NCI-H2107 treated with DMSO at 0.1 percent for 48 hours (cell line): Measurements from ENCODE around the gene MAPK4.
"Not testable (repeated sequence)": the region's sequence is repeated elsewhere in the genome, so short reads cannot be mapped to it uniquely, and the experiment has no call there.

Source experiments
- DNase-seq: peaks from one replicate; lab custom pipeline; 2025; ENCODE audit not compliant: unreplicated experiment; lab: John Stamatoyannopoulos, UW

MAPK4 gene

DNA sequence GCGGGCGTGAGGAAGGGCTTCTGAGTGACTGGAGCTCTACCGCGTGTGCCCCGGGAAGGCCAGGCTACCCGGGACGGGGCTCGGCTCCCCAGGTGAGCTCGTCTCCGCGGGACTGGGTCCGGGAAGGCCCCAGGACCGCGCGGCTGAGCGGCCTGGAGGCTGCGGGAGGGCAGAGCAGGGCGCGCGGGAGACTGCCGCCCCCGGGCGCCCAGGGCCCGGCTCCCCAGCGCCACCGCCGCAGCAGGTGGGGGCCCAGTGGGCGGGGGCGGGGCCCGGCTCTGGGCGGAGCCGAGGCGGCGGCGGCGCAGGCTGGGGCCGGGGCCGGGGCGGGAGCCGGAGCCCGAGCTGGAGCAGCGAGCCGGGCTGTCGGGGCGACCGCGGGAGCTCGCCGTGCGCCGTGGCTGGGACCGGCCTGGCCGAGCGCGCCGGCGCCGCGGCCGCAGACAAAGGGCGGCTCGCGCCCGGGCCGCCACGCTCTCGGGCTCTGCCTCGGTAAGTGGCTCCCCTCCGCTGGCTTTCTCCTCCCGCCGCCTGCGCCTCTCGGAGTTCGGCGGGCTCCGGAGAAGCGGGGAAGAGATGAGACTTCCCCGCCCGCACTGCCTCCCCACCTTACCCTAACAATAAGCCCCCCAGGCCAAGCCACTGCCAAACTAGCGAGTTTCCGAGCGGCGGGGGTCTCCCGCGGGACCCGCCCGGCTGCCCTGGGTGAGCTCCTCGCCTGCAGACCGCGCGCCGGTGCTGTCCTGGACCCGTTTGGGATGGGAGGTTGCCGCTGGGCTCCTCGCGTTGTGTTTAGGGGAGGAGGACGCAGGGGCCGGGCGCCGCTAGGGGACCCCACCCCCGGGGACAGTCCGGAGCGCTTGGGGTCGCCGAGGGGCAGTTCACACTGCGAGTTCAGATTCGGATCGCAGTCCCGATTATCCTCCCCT, at the start of gene MAPK4:
Gene MAPK4 (plus strand): TSS at position 336 of the 929 bp plus-strand sequence. CDS start 103,872 bp downstream, outside the sequence.
- DNase-seq = peak; percentile 25

DNA sequence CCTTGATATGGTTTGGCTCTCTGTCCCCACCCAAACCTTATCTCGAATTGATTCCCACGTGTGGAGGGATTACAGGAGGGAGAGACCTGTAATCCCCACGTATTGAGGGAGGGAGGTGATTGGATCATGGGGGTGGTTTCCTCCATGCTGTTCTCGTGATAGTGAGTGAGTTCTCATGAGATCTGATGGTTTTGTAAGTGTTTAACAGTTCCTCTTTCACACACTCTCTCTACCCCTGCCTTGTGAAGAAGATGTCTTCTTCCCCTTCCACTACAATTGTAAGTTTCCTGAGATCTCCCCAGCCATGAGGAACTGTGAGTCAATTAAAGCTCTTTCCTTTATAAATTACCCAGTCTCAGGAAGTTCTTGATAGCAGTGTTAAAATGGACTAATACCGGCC, 42.6 kb upstream of the MAPK4 start:
- DNase-seq = not testable (repeated sequence)

DNA sequence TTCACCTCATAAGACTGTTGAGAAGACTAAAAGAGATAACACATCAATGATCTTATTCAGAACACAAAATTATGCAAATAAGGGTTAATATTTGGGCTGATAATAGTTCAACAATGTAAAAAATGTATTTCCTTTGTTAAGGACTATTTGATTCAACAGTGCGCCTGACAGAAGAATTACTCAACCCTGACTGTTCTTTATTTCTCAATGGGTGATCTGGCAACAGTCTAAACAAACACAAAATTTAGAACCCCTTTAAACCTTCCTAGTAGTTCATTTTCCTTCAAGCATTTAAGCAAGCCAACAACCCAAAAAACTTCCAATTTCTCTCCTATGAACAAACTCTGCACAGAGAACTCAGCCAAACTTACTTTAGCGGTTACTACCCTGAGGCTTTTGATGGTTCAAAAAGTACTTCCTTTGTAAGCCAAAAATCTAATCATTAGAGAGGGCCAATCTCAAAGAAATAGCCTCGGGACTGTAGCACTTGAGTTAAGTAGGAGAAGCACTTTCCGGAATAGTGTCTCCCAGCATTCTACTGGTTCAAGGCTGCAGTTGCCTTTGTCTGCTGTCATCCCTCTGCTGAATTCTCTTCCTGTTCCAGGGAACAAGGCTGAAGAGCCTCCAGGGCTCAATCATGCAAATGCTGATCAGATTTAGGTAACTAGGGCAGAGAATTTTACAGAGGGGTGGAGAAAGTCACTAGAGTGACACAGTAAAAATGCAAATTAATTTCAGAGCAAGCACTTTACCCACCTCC, 40.9 kb upstream of the MAPK4 start:
- no peak for DNase-seq

DNA sequence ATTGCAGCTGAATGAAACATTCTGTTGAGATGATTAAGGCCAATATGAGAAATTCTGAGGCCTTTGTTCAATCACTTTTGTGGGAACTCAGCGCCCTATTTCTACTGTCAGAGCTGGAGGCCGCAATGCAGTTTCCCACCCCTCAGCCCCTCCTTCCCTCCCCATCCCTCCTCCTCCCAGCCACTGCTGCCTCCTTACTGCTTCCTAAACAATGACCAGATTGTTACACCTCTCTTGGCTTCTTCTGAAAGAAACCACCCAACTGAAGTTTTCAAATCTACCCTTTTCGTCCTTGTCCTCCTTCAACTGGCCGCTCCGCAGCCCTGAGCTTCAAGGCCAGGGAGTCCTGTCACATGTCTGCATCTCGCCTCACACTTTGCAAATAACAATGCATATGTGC, 36.7 kb upstream of the MAPK4 start:
- DNase-seq = no peak

DNA sequence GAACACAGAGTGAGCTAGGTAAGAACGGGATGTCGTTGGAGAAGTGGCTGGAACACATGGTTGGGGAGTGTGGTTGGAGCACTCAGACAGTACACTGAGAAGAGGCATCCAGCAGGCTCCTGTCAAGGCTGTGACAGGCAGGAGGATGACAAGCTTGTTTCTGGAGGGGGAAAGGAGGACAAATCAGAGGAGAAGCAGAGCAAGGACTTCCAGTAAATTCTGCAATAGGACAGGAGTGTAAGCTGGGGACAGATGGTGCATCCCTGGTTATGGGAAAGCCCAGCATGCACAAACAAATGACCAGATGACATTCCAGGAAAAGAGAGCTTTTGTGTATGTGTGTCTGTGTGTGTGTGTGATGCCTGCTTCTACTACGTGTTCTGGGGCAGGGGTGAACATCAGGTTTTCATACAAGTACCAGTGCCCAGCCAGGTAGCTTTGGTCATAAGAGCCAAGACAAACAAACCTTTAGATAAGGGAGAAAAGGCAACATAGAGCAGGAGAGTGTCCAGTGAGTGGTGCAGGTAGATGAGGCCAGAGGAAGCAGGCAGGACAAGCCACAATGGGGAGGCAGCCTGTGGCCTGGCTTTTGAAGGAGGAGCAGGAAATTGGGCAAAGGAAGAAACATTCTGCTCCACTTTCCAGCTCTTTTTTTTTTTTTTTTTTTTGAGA, 32.1 kb upstream of the MAPK4 start:
- DNase-seq = no peak

DNA sequence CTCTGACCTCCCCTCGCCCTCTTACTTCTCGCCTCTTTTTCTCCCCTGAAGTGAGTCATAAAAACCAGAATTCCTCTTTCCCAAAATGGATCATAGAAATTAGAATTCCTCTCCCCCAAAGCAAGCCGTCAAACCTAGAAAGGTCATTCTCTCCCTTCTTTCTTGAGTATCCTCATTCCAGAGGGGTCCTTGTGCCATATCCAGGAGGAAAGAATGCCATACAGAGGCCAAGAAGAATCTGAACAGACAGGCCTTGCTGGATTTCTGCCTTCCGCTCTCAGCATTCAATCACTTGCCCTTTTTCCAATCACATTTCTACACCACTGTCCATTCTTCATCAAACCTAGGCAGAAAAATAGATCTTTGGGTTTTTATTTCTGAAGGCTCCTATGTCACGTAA, 31.1 kb upstream of the MAPK4 start:
- DNase-seq = no peak

DNA sequence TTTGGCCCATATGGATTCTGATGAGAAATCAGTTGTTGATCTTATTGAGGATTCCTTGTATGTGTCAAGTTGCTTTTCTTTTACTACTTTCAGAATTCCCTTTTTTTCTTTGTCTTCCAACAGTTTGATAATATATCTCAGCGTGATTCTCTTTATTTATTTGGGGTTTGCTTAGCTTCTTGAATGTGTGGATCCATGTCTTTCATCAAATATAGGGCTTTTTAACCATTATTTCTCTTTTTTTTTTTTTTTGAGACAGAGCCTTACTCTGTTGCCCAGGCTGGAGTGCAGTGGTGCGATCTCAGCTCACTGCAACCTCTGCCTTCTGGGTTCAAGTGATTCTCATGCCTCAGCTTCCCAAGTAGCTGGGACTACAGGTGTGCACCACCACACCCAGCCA, 26.1 kb upstream of the MAPK4 start:
- not testable (repeated sequence) for DNase-seq

DNA sequence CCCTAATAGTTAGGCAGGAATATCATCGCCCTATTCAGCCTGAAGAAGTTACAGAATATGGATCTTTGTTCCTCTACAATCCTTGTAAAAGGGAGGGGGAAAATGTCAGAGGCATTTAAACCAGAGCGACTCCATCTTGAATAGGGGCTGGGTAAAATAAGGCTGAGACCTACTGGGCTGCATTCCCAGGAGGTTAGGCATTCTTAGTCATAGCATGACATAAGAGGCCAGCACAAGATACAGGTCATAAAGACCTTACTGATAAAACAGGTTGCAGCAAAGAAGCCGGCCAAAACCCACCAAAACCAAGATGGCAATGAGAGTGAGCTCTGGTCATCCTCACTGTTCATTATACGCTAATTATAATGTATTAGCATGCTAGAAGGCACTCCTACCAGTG, 15.4 kb upstream of the MAPK4 start:
- not testable (repeated sequence) for DNase-seq

DNA sequence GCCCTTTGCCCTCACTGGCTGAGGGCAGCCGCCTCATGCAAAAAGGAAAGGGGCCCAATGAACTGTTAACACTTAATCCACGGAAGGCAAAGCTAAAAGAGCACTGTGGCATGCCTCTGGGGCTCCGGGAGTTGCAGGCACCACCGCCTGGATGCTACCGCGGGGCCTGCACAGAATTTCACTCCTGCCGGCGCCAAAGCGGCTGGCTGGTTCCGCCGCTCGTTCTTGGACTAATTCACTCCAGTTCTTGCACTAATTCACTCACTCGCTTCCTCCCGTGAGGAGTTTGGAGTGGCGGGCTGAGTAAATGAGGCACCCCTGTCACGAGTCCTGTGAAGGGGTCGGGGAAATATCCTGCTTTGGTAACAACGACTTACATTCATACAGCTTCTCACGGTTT, 14.0 kb upstream of the MAPK4 start:
- no peak for DNase-seq

DNA sequence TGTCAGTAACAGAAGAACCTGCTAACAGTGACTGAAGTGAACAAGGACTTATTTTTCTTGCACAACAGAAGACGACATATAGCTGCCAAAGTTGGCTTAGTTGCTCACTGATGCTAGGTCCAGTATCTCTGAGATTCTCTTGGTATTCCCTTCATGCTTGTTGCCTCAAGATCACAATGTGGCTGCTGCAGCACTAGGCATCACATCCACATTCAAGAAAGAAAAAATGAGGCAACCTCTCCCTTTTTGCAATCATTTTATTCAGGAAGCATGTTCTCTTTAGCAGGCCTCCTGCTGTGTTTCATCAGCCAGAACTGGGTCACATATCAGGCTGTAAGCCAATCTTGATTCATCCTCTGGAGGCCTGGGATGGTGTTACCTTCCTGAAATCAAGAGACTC, 11.7 kb upstream of the MAPK4 start:
- no peak for DNase-seq

DNA sequence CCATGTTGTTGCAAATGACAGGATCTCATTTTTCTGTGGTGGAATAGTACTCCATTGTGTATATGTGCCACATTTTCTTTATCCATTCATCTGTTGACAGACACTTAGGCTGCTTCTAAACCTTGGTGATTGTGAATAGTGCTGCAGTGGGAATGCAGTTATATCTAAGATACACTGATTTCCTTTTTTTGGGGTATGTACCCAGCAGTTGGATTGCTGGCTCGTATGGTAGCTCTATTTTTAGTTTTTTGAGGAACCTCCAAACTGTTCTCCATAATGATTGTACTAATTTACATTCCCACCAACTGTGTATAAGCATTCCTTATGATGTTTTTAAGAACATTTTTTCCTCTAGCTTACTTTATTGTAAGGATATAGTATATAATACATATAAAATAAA, 8.2 kb upstream of the MAPK4 start:
- DNase-seq = not testable (repeated sequence)

DNA sequence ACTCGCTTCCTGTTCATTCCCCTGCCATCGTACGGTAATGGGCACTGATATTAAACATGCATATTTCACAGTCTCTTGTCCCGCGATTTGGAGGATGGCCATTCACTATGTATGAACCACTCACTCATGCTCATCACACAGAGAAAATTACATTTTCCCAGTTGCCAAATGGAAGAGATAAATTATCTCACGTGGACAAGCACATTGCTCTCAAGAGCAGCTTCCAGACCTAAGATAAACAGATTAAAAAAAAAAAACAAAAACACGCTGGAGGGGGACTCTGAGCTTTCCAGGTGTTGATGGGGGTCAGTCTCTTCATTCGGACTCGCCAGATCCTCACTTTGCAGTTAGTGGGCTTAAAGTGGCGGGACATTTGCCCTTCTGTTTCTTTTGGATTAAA, 1.7 kb upstream of the MAPK4 start:
- no peak for DNase-seq

DNA sequence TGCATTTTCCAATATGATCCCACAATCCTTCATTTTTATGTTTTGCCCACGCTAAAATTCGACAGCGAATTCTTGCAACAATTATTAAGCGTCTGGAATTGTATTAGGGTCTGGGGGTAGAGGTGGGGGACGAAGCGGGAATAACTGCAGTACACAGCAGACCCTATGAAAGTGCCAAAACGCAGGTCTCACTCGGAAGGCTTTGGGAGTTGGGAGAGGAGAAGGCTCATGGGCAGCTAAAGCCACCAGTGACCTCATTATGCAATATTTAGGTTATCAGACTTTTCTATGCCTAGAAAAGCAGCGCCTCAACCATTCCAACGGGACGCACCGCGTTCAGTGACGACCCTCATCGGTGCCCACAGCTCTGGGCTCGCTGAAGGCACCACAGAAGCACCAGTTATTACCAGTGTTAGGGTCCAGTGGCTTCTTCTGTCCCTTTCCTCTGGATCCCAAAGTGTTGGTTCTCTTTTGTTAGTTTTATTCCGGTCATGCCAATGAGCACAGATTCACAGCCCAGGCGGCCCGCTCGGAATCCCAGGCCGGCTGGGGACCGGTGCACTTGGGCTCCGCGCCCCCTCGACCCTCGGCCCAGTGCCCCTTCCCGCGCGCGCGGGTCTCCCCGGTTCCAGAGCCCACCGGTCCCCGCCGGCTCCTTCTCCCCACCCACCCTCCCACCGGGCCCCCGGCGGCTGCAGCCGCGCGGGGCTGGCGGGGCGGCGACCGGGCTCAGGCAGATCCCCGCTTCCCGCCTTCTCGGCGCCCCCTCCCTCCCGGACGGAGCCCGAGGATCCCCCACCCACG, 737 bp upstream of the MAPK4 start:
- no peak for DNase-seq

DNA sequence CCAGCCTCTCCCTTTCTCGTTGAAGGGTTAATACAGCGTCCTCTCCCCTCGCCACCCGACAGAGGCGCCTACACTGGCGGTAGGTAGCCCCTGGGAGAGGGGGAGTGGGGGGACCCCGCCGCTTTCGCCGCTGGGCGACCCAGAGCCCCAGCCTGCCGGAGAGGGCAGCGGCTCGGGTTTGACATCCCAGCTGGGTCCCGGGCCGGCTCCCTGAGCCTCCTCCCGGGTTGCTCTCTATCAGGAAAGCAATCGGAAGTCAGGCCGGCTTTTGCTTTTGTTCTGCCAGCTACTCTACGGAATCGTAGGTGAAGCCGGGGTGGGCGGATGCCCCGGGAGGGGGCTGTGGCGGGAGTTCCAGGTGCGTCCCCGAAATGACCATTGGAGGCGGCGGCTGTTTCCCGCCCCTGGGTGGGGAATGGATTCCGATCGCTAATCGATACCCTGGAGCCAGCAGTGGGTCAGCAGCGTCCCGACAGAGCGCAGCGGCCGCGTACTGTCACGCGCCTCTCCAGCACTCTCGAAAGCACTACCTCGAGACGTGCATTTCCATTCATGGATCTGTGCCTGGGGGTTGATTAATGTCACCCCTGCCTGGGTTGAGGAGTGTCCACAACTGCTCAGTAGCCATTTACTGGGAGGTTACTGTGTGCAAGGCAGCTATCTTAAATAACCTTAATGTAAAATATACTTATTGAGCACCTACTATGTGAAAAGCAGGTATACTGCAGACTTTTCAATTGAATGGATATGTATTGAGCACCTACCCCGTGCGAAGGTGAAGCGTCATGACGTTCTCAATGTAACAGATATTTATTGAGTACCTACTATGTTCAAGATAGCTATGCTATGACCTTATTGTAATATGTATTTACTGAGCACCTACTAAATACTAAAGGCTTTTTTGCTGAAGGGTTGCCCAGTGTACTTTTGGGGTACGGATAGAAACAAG, 1.1 kb downstream of the MAPK4 start:
- DNase-seq = peak; percentile 34

DNA sequence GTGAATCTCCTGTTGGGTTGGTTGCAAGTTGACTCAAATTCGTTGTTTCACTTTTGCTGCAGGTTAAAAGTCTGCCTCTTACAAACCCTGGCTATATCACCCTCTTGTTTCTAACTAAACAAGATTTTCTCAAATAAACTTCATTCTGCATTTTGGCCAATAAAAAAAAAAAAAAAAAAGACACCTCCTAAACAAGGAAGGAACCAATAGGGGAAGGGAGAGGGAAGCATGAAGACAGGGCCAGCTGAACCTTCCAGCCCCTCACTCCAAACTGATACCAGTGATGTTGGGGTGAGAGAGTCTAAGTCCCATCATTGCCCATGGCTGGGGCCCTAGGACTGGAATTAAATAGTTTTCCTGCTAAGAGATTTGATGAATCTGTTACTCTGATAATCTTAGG, 2.4 kb downstream of the MAPK4 start:
- not testable (repeated sequence) for DNase-seq

DNA sequence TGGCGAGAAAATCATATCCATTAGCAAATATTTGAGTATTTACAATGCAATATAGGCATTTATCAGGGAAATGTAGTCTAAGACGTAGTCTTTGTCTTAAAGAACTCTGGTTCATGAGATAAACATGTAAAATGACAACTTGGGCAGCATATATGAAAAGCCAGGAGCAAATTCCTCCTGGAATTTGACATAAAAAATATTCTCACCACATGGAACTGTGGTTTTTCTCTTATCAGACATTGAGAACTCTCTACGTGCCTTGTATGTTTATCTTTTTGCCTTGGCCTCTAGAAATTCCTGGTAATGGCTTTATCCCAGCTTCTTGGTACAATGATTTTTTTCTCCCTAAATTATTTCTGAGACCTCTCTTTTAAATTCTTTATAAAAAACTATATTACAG, 2.8 kb downstream of the MAPK4 start:
- DNase-seq = no peak

DNA sequence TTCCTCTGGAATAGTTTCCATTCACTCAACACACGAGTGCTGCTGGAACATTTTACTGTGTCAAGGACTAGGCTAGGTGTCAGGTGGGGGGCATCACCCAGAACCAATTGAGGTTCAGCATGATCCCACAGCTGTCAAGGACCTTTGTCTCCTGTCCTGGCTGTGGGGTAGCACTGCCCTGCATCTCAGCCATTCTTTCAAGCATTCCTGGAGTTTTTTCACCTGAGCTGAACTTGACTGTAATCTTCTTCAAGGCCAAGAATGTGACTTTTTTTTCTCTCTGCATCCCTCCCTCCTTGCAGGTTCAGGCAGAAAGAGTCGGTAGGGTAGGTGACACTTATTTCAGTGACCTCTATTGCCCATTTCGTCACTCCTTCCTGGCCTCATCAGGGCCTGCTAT, 3.5 kb downstream of the MAPK4 start:
- DNase-seq = no peak

DNA sequence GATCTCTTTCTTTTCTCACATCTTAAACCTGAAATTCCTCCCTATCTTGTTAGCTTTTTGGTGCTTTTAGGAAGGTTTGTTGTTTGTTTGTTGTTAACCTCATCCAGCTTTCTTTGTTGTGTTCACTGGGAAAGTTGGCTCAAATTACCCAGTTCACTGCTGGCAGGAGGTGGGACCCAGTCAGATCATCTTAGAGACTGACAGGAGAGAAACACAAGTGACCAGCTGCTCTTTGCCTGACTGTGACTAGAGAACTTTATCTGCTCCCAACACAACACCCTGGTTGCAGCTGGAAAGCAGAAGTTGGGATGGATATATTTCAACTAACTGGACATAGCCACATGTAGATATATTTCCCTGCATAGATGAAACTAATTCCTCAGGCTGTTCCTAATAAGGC, 10.0 kb downstream of the MAPK4 start:
- DNase-seq = peak; percentile 47

DNA sequence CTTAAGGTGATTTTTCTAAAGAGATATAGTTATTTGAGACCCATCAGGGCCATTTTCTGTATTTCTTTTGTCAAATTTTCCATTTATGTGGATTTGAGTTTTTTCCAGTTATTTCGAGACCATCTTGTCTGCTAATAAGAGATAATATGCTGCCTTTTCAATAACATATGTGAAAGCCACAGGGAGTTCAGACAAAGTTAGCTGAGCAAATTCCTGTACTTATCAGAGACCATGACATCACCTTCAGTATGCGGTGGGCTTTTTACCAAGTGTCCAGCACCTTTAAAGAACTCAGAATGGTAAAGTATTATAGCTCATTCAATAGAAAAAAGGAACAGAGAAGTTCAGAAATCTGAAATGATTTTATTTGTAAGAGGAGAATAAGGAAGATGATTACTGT, 11.7 kb downstream of the MAPK4 start:
- DNase-seq = no peak

DNA sequence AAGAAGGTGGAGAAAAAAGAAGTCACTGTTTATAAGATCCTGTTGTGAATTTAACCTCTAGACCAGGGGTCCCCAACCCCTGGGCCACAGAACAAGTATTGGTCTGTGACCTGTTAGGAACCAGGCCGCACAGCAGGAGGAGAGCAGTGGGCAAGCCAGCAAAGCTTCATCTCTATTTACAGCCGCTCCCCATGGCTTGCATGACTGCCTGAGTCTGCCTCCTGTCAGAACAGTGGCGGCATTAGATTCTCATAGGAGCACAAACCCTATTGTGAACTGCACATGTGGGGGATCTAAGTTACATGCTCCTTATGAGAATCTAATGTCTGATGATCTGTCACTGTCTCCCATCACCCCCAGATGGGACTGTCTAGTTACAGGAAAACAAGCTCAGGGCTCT, 13.3 kb downstream of the MAPK4 start:
- DNase-seq = not testable (repeated sequence)
